Measurements from ENCODE around the gene HIVEP3.

HIVEP3 gene

GRCh38 chr1:41844781-41845272, 73.9 kb downstream of the HIVEP3 start:
- no peak for DNase-seq

GRCh38 chr1:41844255-41844654, 74.5 kb downstream of the HIVEP3 start:
- DNase-seq: no peak

GRCh38 chr1:41842993-41843755, 75.5 kb downstream of the HIVEP3 start:
- no peak for DNase-seq

GRCh38 chr1:41842326-41842725, 76.4 kb downstream of the HIVEP3 start:
- no peak for DNase-seq

- DNase-seq: no peak
These were observed 78.0 kb downstream of the HIVEP3 start for GRCh38 chr1:41840592-41841246.

- no peak for DNase-seq
These were observed 80.5 kb downstream of the HIVEP3 start for GRCh38 chr1:41838266-41838665.

GRCh38 chr1:41837691-41838090, 81.0 kb downstream of the HIVEP3 start:
- DNase-seq: no peak

- no peak for DNase-seq
These were observed 83.2 kb downstream of the HIVEP3 start for GRCh38 chr1:41835485-41835884.

GRCh38 chr1:41833519-41834000, 85.2 kb downstream of the HIVEP3 start:
- no peak for DNase-seq

- no peak for DNase-seq
These were observed 88.0 kb downstream of the HIVEP3 start for GRCh38 chr1:41830726-41831125.

- no peak for DNase-seq
These were observed 90.6 kb downstream of the HIVEP3 start for GRCh38 chr1:41827991-41828570.

- DNase-seq: no peak
These were observed 95.3 kb downstream of the HIVEP3 start for GRCh38 chr1:41823471-41823870.

GRCh38 chr1:41822866-41823265, 95.9 kb downstream of the HIVEP3 start:
- DNase-seq: no peak

- no peak for DNase-seq
These were observed 98.9 kb downstream of the HIVEP3 start for GRCh38 chr1:41819843-41820242.

- DNase-seq: no peak
These were observed 99.7 kb downstream of the HIVEP3 start for GRCh38 chr1:41819069-41819468.

- no peak for DNase-seq
These were observed 102.7 kb downstream of the HIVEP3 start for GRCh38 chr1:41816061-41816460.

- DNase-seq: no peak
These were observed 104.7 kb downstream of the HIVEP3 start for GRCh38 chr1:41813755-41814745.

- no peak for DNase-seq
These were observed 105.5 kb downstream of the HIVEP3 start for GRCh38 chr1:41813226-41813625.

- DNase-seq: no peak
These were observed 106.3 kb downstream of the HIVEP3 start for GRCh38 chr1:41812453-41812852.

GRCh38 chr1:41812051-41812450, 106.7 kb downstream of the HIVEP3 start:
- DNase-seq: peak; percentile 68

GRCh38 chr1:41811051-41811795, 107.5 kb downstream of the HIVEP3 start:
- DNase-seq: peak; percentile 75

GRCh38 chr1:41810446-41810845, 108.3 kb downstream of the HIVEP3 start:
- DNase-seq: peak; percentile 65

Measured in stimulated activated CD4-positive, alpha-beta T cell treated with anti-CD3 and anti-CD28 coated beads, Interleukin-15, amount 100 ng/mL, for 24 hours (primary cell).